ENCODE data around the gene YIPF4.
"Not testable (repeated sequence)": the region's sequence is repeated elsewhere in the genome, so short reads cannot be mapped to it uniquely, and the experiment has no call there.

Gene YIPF4

DNA sequence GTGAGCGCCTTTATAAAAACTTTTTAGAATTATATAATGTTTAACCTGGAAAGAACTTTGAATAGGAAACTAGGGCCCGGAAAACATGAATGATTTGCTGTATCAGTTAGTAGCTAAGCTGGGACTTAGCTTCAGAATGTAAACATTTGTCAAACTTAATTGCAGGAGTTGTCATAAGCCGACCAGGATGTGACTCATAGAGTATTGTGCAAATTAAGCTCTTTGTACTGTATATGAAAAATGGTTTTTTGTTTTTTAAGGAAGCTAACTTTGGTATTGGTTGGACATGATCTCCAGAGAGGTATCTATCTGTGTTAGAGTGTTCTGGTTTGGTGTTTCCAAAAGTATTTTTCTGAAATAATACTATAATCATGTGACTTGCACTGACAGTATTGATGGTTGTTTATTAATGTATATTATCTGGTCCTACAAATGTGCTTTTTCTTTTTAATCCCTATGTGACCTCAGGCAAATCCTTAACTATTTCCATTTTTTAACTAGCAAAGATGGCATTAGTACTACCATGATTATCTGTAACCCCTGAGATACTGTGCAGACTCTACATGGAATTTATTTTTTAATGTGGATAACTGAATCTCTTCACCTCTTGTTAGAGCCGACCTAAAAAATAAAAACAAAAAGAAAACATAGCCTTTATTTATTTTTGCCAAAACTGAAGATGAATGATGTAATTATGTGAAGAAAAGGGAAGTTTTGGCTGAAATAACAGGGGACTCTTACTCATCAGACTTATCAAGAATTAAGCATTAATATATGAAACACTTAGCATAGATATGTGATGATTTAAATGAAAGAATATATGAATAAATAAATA, 11.7 kb downstream of the YIPF4 start:
- DNase-seq (ENCODE audit: low read depth) = no peak

DNA sequence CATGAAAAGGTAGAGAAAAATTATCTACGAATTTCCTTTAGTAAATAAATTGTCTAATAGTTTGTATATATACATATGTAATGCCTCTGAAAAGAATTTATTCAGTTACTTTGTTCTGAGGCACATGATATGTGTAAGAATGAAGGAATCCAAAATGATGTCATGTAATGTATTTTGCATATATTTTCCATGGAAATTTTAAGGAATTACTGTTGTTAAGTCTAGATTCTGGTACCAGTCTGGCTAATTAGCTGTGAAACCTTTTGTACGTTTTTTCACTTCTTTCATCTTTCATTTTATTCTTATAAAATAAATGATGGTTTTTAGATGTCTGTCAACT, 12.3 kb downstream of the YIPF4 start:
- no peak for DNase-seq (ENCODE audit: low read depth)

- DNase-seq (ENCODE audit: low read depth) = no peak
Observed at GRCh38 chr2:32291746-32292145, 14.0 kb downstream of the YIPF4 start.

DNA sequence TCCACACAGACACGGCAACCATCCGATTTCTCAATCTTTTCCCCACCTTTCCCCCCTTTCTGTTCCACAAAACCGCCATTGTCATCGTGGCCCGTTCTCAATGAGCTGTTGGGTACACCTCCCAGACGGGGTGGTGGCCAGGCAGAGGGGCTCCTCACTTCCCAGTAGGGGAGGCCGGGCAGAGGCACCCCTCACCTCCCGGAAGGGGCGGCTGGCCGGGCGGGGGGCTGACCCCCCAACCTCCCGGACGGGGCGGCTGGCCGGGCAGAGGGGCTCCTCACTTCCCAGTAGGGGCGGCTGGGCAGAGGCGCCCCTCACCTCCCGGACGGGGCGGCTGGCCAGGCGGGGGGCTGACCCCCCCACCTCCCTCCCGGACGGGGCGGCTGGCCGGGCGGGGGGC, 15.8 kb downstream of the YIPF4 start:
- not testable (repeated sequence) for DNase-seq (ENCODE audit: low read depth)

GRCh38 chr2:32293966-32294562, 16.4 kb downstream of the YIPF4 start:
- DNase-seq (ENCODE audit: low read depth) = not testable (repeated sequence)

GRCh38 chr2:32310577-32310976, 32.9 kb downstream of the YIPF4 start:
- DNase-seq (ENCODE audit: low read depth) = no peak

DNA sequence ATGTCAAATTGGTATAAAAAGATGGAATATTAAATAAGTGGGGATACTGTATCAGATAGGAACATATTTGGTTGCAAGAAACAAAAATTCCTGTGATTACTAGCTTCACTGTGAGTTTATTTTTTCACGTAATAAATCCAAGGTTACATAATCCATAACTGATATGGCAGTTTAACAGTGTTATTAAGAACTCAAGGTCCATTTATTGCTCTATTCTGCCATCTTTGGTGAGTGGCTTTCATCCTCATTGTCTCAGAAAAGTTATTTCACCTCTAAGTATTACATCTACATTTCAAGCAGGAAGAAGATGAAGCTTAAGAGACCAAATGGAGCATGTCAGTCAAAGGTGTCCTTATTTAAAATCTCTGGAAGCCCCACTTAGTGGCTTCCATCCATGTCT, 37.2 kb downstream of the YIPF4 start:
- no peak for DNase-seq (ENCODE audit: low read depth)

DNA sequence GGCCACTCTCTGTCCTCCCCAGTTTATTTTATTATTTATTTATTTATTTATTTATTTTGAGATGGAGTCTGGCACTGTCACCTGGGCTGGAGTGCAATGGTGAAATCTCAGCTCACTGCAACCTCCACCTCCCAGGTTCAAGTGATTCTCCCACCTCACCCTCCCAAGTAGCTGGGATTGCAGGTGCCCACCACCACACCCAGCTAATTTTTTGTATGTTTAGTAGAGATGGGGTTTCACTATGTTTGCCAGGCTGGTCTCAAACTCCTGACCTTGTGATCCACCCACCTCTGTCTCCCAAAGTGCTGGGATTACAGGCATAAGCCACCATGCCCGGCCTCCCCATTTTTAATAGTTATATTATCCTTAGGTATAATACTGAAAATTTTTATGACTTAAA, 51.0 kb downstream of the YIPF4 start:
- not testable (repeated sequence) for DNase-seq (ENCODE audit: low read depth)

- not testable (repeated sequence) for DNase-seq (ENCODE audit: low read depth)
Observed at GRCh38 chr2:32329180-32329980, 51.7 kb downstream of the YIPF4 start.

GRCh38 chr2:32330136-32330535, 52.4 kb downstream of the YIPF4 start:
- no peak for DNase-seq (ENCODE audit: low read depth)

DNA sequence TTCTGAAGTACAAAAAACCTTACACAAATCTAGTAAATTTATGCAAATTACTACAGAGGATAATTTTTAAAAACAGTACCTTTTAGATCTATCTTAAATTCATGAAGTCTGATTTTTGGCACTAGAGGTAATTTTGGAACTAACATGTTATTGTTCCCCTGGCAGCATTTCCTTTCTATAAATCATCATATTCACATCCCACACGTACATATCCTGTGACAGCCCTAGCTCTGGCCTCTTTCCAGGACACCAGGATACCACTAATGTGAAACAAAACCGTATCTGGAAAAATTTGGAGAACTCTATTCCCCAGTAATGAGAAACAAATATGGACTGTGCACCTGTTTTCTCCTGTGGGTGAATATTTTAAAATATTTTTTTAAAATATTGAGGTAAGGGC, 65.1 kb downstream of the YIPF4 start:
- DNase-seq (ENCODE audit: low read depth) = no peak

GRCh38 chr2:32350797-32351196, 73.1 kb downstream of the YIPF4 start:
- not testable (repeated sequence) for DNase-seq (ENCODE audit: low read depth)

GRCh38 chr2:32355976-32356680, 78.4 kb downstream of the YIPF4 start:
- DNase-seq (ENCODE audit: low read depth) = no peak

- peak; percentile 83 for DNase-seq (ENCODE audit: low read depth)
Observed at GRCh38 chr2:32356681-32357317, 79.1 kb downstream of the YIPF4 start, which contains the start of gene BIRC6. TSS of gene BIRC6 (plus strand) at chr2:32357023. CDS start at chr2:32357162, 139 bp downstream.

DNA sequence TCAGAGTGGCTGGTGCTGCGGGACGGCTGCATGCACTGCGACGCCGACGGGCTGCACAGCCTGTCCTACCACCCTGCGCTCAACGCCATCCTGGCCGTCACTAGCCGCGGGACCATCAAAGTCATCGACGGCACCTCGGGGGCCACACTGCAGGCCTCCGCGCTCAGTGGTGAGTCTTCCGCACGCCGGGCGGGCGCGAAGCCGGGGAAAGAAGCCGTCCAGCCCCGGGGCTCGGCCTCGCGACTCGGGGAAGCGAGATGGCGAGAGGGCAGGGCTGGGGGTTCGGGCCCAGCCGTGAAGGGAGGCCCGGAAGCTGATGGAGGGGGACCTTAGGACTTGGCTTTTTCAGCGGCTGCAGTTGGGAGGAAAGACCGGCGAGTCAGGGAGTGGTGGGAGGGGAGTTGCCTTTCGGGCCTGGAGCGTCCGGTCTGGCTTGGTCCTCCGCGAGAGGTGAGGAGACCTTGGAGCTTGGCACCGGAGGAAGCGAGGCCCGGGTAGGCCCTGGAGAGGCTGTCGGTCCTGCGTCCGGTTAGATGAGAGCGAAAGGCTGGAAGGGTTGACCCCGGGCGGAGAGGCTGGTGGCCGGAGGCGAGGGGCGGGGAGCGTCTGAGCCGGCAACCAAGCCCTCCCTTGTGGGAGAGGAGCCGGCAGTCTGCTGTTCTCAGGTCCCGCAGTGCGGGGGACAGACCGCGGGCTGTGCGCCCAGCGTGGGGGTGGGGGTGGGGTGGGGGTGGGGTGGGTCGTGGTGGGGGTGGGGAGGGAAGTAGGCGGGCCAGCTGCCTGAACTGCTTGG, 79.8 kb downstream of the YIPF4 start:
- peak; percentile 7 for DNase-seq (ENCODE audit: low read depth)

DNA sequence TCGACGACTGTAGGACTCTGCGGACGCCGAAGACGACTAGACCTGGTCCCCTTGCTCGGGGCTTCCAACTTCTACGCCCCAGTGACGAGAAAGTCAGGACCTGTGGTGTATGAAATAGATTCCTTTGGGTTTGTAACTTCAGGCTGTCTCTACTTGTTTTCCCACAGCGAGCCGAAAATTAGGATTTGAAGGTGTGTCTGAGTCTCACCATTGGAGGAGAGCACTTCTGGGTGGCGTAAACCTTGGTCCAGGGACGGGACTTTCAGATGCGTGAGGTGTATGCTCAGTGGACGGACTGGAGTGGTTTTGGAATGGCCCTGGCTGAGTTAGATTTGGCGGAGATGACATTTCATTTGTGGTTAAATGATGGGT, 80.4 kb downstream of the YIPF4 start:
- DNase-seq (ENCODE audit: low read depth) = peak; percentile 0

DNA sequence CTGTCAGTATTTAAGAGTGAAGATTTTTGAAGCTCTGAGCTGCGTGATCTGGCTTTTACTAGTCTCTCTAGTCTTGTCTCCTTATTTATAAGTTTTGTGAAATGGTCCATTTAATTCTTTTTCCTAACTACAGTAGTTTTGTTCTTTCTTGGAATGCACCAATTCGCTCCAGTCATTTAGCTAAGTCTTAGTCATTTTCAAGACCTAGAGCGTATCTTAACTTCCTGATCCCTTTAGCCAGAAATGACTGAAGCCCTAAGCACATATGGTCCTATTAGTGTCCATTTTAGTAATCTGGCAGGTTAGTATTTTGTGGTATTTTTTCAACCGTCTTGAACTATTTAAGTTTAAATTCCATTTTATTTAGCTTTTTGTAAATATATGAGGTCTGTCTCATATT, 82.7 kb downstream of the YIPF4 start:
- no peak for DNase-seq (ENCODE audit: low read depth)

DNA sequence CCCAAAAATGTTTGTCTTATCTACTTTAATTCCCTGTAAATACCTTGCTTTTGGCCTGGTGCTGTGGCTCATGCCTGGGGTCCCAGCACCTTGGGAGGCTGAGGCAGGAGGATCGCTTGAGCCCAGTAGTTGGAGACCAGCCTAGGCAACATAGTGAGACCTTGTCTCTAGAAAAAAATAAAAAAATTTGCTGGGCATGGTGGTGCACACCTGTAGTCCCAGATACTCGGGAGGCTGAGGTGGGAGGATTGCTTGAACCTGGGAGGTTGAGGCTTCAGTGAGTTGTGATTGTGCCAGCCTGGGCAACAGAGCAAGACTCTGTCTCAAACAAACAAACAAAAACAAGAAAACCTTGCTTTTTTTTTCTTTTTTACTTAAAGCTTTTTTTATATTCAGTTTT, 85.3 kb downstream of the YIPF4 start:
- not testable (repeated sequence) for DNase-seq (ENCODE audit: low read depth)

GRCh38 chr2:32363597-32363996, 85.9 kb downstream of the YIPF4 start:
- DNase-seq (ENCODE audit: low read depth) = no peak

DNA sequence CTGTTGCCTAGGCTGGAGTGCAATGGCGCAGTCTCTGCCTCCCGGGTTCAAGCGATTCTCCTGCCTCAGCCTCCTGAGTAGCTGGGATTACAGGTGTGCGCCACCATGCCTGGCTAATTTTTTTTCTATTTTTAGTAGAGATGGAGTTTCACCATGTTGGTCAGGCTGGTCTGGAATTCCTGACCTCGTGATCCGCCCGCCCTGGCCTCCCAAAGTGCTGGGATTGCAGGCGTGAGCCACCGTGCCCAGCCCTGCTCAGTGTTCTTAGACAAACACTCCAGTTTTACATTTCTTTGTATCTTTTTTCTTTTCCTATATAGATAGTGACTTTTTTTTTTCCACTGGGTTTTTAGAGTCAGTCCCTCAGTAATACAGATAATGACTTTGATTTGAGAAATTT, 86.6 kb downstream of the YIPF4 start:
- DNase-seq (ENCODE audit: low read depth) = not testable (repeated sequence)

- not testable (repeated sequence) for DNase-seq (ENCODE audit: low read depth)
Observed at GRCh38 chr2:32365679-32366078, 88.0 kb downstream of the YIPF4 start.
